NCI-H82 treated with DMSO at 0.1 percent for 48 hours (cell line): ENCODE data around the gene PCDHGA3.
"Not testable (repeated sequence)": the region's sequence is repeated elsewhere in the genome, so short reads cannot be mapped to it uniquely, and the experiment has no call there.

ENCODE experiments used
- DNase-seq: peaks from one replicate; lab custom pipeline; 2025; ENCODE audit not compliant: unreplicated experiment; lab: John Stamatoyannopoulos, UW

PCDHGA3 gene

GRCh38 chr5:141382469-141383294 is 39.1 kb downstream of the PCDHGA3 start, which contains the start of gene PCDHGA7:
Gene PCDHGA7, plus strand, starts transcription at chr5:141382742. Its CDS starts 158 bp downstream, at chr5:141382900.
- no peak for DNase-seq

- DNase-seq, result no peak
These were observed 39.7 kb downstream of the PCDHGA3 start for GRCh38 chr5:141383345-141383744.

DNA sequence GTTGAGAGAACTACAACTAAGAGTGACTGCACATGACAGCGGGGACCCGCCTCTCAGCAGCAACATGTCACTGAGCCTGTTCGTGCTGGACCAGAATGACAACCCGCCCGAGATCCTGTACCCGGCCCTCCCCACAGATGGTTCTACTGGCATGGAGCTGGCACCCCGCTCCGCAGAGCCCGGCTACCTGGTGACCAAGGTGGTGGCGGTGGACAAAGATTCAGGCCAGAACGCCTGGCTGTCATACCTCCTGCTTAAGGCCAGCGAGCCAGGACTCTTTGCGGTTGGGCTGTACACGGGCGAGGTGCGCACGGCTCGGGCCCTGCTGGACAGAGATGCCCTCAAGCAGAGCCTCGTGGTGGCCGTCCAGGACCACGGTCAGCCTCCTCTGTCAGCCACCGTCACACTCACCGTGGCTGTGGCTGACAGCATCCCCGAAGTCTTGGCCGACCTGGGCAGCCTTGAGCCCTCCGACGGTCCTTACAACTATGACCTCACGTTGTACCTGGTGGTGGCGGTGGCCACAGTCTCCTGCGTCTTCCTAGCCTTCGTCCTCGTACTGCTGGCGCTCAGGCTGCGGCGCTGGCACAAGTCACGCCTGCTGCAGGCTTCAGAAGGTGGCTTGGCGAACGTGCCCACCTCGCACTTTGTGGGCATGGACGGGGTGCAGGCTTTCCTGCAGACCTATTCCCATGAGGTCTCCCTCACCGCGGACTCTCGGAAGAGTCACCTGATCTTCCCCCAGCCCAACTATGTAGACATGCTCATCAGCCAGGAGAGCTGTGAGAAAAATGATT is 41.0 kb downstream of the PCDHGA3 start:
- no peak for DNase-seq

DNA sequence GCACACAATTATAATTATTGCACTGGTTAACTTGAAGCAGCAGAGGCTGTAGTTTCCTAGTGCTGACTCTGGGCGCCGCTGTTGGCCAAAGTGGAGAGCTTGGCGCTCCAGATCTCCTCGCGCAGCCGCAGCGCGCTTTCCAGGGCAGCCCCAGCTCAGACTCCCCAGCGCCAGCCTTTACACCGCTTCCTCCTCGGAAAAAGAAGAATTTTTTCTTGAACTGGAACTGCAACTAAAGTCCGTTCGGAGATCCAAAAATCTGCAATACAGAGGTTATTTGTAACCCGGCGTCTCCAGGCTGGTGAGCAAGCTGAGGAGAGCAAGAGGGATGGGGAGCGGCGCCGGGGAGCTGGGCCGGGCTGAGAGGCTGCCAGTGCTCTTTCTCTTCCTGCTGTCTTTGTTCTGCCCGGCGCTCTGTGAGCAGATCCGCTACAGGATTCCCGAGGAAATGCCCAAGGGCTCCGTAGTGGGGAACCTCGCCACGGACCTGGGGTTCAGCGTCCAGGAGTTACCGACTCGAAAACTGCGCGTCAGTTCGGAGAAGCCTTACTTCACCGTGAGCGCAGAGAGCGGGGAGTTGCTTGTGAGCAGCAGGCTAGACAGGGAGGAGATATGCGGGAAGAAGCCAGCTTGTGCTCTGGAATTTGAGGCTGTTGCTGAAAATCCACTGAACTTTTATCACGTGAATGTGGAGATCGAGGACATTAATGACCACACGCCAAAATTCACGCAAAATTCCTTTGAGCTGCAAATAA is 44.1 kb downstream of the PCDHGA3 start, which contains the start of gene PCDHGB4:
Gene PCDHGB4 (plus strand): TSS at position 142 of the 755 bp plus-strand sequence. CDS start 187 bp downstream, at position 329.
- DNase-seq, result not testable (repeated sequence)

DNA sequence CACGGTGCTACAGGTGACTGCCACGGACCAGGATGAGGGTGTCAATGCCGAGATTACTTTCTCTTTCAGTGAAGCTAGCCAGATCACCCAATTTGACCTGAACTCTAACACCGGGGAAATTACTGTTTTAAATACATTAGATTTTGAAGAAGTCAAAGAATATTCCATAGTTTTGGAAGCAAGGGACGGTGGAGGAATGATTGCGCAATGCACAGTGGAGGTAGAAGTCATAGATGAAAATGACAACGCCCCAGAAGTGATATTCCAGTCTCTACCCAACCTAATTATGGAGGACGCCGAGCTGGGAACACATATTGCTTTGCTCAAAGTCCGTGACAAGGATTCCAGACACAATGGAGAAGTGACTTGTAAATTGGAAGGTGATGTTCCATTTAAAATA is 45.0 kb downstream of the PCDHGA3 start:
- no peak for DNase-seq

DNA sequence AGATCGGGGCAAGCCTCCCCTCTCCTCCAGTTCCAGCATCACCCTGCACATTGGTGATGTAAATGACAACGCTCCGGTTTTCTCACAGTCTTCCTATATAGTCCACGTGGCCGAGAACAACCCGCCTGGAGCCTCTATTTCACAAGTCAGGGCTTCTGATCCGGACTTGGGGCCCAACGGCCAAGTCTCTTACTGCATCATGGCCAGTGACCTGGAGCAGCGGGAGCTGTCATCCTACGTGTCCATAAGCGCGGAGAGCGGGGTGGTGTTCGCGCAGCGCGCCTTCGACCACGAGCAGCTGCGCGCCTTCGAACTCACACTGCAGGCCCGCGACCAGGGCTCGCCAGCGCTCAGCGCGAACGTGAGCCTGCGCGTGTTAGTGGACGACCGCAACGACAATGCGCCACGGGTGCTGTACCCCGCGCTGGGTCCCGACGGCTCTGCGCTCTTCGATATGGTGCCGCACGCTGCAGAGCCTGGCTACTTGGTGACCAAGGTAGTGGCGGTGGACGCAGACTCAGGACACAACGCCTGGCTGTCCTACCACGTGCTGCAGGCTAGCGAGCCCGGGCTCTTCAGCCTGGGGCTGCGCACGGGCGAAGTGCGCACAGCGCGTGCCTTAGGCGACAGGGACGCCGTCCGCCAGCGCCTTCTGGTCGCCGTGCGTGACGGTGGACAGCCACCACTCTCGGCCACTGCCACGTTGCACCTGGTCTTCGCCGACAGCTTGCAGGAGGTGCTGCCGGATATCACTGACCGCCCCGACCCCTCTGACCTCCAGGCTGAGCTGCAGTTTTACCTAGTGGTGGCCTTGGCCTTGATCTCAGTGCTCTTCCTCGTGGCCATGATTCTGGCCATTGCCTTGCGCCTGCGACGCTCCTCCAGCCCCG is 45.8 kb downstream of the PCDHGA3 start:
- no peak for DNase-seq

GRCh38 chr5:141392429-141393198 is 49.0 kb downstream of the PCDHGA3 start, which contains the start of gene PCDHGA8:
Gene PCDHGA8, plus strand, starts transcription at chr5:141392633. Its CDS starts 181 bp downstream, at chr5:141392814.
- DNase-seq, result no peak

DNA sequence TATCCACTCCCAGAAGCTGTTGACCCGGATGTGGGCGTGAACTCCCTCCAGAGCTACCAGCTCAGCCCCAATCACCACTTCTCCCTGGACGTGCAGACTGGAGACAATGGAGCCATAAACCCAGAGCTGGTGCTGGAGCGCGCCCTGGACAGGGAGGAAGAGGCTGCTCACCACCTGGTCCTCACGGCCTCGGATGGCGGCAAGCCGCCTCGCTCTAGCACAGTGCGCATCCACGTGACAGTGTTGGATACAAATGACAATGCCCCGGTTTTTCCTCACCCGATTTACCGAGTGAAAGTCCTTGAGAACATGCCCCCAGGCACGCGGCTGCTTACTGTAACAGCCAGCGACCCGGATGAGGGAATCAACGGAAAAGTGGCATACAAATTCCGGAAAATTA is 49.6 kb downstream of the PCDHGA3 start:
- no peak for DNase-seq

GRCh38 chr5:141394401-141395187 is 51.0 kb downstream of the PCDHGA3 start:
- not testable (repeated sequence) for DNase-seq
